ENCODE measurements around the gene VPS37B. TPM values are rescaled to one million over a fixed set of nuclear protein-coding genes. Genes with fewer than 3 reads are reported as not detected.
"Not testable (repeated sequence)": the region's sequence is repeated elsewhere in the genome, so short reads cannot be mapped to it uniquely, and the experiment has no call there.

The VPS37B gene
- total and polyA plus RNA-seq, 12 donors: 16.4 to 33.2 (median 19.8) TPM

DNA sequence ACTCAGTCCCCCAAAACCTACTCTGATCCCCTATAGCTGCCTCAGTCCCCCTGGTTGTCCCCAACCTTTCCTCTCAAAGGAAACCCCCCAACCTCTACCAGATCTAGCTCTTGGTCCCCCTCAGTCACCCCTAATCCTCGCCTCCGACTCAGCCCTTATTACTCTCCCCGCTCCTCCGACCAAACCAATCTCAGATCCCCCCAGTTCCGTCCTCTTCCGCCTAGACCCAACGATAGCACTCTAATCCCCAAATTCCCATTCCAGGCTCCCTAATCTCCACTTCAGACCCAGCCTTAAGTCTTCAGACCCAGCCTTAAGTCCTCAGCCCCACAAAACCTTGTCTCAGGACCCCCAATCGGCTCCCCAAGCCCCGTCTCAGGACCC lies 612 bp downstream of the VPS37B start:
- ATAC-seq (peak; percentile 14 to 50 (median 38)), DNase-seq (no peak)
- Histone ChIP-seq H3K4me1 (peaks cover 8 to 69% (median 48%) of the 10 kb centered on the region in 9 donors), H3K27me3 (no peaks in the 10 kb centered on the region), H3K36me3 (no peaks in the 10 kb centered on the region), H3K9me3 (peaks cover 0 to 8% (median 0%) of the 10 kb centered on the region in 11 donors), H3K27ac (peak overlapping the region; percentile 14 to 94 (median 89)), H3K4me3 (peak overlapping the region; percentile 49 to 90 (median 76))
- TF ChIP-seq, protein P1, sequence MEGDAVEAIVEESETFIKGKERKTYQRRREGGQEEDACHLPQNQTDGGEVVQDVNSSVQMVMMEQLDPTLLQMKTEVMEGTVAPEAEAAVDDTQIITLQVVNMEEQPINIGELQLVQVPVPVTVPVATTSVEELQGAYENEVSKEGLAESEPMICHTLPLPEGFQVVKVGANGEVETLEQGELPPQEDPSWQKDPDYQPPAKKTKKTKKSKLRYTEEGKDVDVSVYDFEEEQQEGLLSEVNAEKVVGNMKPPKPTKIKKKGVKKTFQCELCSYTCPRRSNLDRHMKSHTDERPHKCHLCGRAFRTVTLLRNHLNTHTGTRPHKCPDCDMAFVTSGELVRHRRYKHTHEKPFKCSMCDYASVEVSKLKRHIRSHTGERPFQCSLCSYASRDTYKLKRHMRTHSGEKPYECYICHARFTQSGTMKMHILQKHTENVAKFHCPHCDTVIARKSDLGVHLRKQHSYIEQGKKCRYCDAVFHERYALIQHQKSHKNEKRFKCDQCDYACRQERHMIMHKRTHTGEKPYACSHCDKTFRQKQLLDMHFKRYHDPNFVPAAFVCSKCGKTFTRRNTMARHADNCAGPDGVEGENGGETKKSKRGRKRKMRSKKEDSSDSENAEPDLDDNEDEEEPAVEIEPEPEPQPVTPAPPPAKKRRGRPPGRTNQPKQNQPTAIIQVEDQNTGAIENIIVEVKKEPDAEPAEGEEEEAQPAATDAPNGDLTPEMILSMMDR (IDR thresholded peaks at IDR 0.05): no peak
- intact Hi-C loops (cut with DNase I): loop anchor here in 2 of 10 donors (5.0 kb wide), 2 partner anchors 33 to 57 kb away; no protein-coding TSS in a partner anchor
- 0% methylated on average over 9 of the region's 9 CpGs for WGBS, 2 donors

DNA sequence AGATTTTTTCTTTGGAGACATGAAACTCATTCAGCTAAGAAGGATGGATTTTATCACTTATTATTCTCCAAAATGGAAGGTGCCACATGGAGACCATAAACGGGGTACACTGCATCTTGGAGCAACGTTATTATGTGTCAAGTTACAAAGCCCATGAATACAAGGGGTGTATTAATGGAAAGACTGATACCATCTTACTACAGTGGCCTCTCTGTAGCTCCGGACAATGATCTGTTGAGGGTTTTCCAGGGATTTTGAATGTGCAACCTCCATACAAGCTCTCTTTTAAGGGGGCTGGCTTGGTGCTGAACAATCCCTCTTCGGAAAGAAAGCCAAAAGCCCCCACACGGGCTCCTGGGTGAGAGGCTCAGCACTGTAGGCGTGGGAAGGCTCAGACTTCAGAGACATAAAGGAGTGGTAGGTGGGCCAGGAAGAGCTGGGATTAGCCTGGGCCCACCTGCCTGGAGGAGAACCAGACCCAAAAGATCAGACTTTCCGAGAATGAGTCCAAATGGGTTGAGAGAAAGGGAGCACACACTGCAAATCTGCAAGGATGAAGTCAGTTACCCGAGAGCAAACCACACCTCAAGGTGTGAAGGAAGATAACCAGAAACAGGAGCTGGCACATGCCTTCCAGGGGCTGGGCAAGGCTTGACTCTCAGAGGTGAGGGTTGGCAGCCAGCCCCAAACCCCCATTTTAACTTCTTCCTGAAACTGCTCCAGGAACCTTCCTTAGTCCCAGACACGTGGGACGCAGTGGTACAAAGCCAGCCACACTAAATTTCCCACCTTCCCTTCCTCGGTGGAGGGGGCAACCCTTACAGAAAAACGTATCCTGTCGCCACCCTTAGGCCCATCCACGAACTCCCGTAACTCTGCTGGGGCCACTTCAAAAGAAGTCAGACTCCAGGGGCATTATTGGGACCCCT lies 1.5 kb downstream of the VPS37B start:
- H3K27me3 ChIP-seq: no peaks in the 10 kb centered on the region
- intact Hi-C loops (cut with DNase I): loop anchor here in 2 of 10 donors (5.0 kb wide), 2 partner anchors 32 to 58 kb away; no protein-coding TSS in a partner anchor
- H3K9me3 ChIP-seq: peaks cover 0 to 8% (median 0%) of the 10 kb centered on the region in 11 donors
- ATAC-seq (peak in 7 of 8 donors; percentile 14 to 41 (median 32)), DNase-seq (no peak)
- H3K36me3 ChIP-seq: no peaks in the 10 kb centered on the region
- H3K4me3 ChIP-seq: peak overlapping the region; percentile 49 to 90 (median 76)
- H3K4me1 ChIP-seq: peaks cover 8 to 74% (median 57%) of the 10 kb centered on the region in 9 donors
- TF ChIP-seq, protein P1 (IDR thresholded peaks at IDR 0.05): peak in 3 of 9 donors; percentile 23 to 28 (median 24)
- H3K27ac ChIP-seq: peak overlapping the region in 9 of 10 donors; percentile 85 to 94 (median 89)
- 11 to 16% methylated on average over 15 of the region's 15 CpGs for WGBS, 2 donors

DNA sequence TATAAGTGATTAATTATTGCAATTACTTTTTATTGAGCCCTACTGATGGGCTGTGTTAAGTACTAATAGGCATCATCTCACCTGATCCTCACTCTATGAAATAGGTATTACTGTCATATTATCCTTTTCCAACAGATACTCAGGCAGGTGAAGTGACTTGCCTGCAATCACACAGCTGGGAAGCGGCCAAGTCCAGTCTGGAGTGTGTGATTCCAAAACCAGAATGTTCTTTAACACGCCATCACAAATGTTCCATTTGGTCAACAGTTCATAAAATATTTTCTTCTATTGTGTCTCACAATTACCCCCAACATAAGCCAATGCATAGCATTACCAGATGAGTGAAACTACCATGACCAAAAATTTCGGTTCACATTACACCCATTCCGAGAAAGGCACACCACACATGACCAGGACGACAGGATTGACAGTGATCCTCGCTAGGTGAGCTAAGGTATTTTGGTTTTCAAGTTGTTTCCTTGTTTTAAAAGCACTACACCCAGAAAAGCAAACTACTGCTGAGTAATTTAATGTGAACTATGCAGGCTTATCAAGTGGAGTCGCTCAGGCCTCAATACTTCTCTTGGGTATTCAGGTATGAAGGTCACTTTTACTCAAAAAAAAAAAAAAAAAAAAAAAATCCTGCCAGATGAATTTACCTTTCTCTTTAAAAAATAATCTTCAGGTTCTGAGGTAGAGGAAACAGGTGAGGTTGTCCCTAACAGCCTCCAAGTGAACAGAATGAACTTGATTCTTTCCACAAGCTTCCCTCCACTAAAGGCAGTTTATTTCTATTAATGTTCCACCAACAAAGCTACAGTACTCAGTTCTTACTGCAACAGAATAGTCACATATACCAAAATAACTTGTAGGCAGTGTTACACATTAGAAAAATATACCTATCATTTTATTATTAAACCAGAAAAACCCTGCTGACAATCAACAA lies 2.4 kb downstream of the VPS37B start:
- peaks cover 0 to 8% (median 0%) of the 10 kb centered on the region in 11 donors for H3K9me3 ChIP-seq
- no peaks in the 10 kb centered on the region for H3K36me3 ChIP-seq
- H3K4me3 ChIP-seq: peak overlapping the region in 9 of 10 donors; percentile 49 to 90 (median 78)
- H3K4me1 ChIP-seq: peaks cover 16 to 77% (median 67%) of the 10 kb centered on the region in 9 donors
- H3K27me3 ChIP-seq: no peaks in the 10 kb centered on the region
- WGBS, 2 donors: 65 to 78% methylated on average over 7 of the region's 7 CpGs
- ATAC-seq: no peak
- intact Hi-C loops (cut with DNase I): no loop called here
- no peak for DNase-seq
- TF ChIP-seq, protein P1 (IDR thresholded peaks at IDR 0.05): no peak
- peak overlapping the region in 9 of 10 donors; percentile 85 to 94 (median 89) for H3K27ac ChIP-seq

DNA sequence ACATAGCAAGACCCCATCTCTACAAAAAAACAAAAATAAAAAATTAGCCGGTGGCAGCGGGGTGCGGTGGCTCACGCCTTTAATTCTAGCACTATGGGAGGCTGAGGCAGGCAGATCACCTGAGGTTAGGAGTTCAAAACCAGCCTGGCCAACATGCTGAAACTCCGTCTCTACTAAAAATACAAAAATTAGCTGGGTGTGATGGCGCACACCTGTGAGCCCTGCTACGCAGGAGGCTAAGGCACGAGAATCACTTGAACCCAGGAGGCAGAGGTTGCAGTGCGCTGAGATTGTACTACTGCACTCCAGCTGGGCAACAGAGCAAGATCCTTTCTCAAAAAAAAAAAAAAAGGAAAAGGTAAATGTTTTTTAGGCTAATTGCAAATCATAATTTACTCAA lies 3.2 kb downstream of the VPS37B start:
- H3K27me3 ChIP-seq; ATAC-seq; H3K36me3 ChIP-seq; H3K9me3 ChIP-seq; intact Hi-C loops (cut with DNase I); DNase-seq: not testable (repeated sequence)
- WGBS, 2 donors: 97% methylated on average over 9 of the region's 9 CpGs
- peak overlapping the region in 8 of 10 donors; percentile 8 to 90 (median 87) for H3K27ac ChIP-seq
- H3K4me3 ChIP-seq: peak overlapping the region in 1 of 10 donors; percentile 4
- peaks cover 18 to 78% (median 74%) of the 10 kb centered on the region in 9 donors for H3K4me1 ChIP-seq

Data from heart right ventricle (tissue), 16 donors.